Nephron progenitor cell (in vitro differentiated cells): ENCODE data around the gene FTO.

Experiments used
- DNase-seq: peaks from one replicate; pipeline ENCODE4 v3.0.0; 2021
- H3K27ac Mint-ChIP-seq: 2 replicates; pipeline ENCODE4 v1.8.0; 2021; ENCODE audit warnings: mild to moderate bottlenecking, moderate library complexity, mixed read lengths
- H3K27me3 Mint-ChIP-seq: 2 replicates; pipeline ENCODE4 v1.8.0; 2021; ENCODE audit warnings: mild to moderate bottlenecking, low read depth, mixed read lengths; ENCODE audit not compliant: poor library complexity
- H3K36me3 Mint-ChIP-seq: 2 replicates; pipeline ENCODE4 v1.8.0; 2021; ENCODE audit warnings: low read depth, mixed read lengths
- H3K4me1 Mint-ChIP-seq: 2 replicates; pipeline ENCODE4 v1.8.0; 2021; ENCODE audit warnings: mixed read lengths
- H3K4me3 Mint-ChIP-seq: 2 replicates; pipeline ENCODE4 v1.8.0; 2021; ENCODE audit warnings: mild to moderate bottlenecking, moderate library complexity, mixed read lengths
- H3K9me3 Mint-ChIP-seq: 2 replicates; pipeline ENCODE4 v1.8.0; 2021; ENCODE audit warnings: mild to moderate bottlenecking, moderate library complexity, mixed read lengths
- TF ChIP-seq, protein P1 (sequence below): fragments of 200-600 bp; sonication (generic); IDR thresholded peaks from 2 replicates; pipeline ENCODE4 v1.5.0; 2021; ENCODE audit warnings: antibody characterized with exemption

The FTO gene

DNA sequence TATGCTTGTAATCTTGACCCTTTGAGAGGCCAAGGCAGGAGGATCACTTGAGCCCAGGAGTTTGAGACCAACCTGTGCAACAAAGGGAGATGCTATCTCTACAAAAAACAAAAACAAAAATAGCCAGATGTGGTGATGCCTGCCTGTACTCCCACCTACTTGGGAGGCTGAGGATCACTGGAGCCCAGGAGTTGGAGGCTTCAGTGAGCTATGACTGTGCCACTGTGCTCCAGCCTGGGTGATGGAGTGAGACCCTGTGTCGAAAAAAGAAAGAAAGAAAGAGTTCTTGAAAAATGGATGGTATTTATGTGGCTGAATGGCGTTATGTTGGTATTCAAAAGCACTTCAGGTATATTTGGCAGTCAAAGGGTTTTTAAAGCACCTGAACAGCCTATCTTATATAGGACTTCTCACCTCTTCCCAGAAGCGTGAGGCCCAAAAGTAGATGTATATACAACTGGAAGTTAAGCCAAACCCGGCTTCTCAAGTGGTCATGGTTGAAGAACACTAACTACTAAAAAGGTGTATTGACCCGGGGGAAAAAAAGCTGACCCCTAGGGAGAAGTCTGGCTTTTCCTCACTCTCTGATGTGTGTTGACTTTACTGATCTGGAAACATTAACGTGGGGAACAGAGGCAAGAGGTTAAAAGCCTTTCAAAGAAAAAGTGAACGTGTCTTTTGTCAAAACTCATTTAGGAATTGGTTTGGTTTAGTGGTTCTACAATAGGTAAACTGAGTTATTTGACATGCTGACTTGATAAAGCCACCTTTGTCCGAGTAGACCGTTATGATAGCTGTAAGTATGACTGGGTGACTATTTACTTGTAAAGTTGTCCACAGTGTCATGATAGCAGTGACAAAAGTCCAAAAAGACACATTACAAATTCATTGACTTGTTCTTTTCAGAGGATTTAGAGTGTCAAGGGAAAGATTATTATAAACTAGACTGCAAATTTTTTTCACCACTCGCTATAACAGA lies 399.2 kb downstream of the FTO start:
- TF ChIP-seq, protein P1, sequence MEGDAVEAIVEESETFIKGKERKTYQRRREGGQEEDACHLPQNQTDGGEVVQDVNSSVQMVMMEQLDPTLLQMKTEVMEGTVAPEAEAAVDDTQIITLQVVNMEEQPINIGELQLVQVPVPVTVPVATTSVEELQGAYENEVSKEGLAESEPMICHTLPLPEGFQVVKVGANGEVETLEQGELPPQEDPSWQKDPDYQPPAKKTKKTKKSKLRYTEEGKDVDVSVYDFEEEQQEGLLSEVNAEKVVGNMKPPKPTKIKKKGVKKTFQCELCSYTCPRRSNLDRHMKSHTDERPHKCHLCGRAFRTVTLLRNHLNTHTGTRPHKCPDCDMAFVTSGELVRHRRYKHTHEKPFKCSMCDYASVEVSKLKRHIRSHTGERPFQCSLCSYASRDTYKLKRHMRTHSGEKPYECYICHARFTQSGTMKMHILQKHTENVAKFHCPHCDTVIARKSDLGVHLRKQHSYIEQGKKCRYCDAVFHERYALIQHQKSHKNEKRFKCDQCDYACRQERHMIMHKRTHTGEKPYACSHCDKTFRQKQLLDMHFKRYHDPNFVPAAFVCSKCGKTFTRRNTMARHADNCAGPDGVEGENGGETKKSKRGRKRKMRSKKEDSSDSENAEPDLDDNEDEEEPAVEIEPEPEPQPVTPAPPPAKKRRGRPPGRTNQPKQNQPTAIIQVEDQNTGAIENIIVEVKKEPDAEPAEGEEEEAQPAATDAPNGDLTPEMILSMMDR: no peak
- peaks cover 15% of the 10 kb centered on the region for H3K4me1 Mint-ChIP-seq
- H3K27ac Mint-ChIP-seq: peak overlapping the region; percentile 39
- DNase-seq: no peak
- H3K36me3 Mint-ChIP-seq: peaks cover 10% of the 10 kb centered on the region
- H3K9me3 Mint-ChIP-seq: peaks cover 10% of the 10 kb centered on the region
- no peak overlapping the region for H3K4me3 Mint-ChIP-seq
- no peaks in the 10 kb centered on the region for H3K27me3 Mint-ChIP-seq

DNA sequence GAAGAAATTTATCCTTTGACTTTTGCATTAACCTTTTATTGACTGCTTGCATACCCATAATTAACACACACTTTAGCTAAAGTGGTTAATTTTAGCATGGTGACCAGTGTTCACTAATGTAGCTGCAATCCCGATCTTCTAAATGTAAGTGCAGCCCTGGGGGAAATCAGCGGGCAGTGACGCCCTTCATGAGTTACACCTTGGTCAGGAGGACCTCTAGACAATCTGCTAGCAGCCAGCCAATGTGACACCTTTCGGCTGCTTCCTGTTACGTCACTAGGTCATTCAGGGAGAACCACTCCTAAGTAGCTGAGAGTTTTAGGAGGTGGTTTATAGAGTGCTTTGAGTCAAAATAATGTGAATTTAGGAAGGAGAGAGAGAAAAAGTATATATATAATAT lies 402.1 kb downstream of the FTO start:
- Mint-ChIP-seq H3K9me3 (peaks cover 10% of the 10 kb centered on the region), H3K4me3 (no peak overlapping the region), H3K27ac (no peak overlapping the region), H3K27me3 (no peaks in the 10 kb centered on the region), H3K36me3 (peaks cover 9% of the 10 kb centered on the region), H3K4me1 (peaks cover 15% of the 10 kb centered on the region)
- TF ChIP-seq, protein P1: no peak
- DNase-seq: no peak

DNA sequence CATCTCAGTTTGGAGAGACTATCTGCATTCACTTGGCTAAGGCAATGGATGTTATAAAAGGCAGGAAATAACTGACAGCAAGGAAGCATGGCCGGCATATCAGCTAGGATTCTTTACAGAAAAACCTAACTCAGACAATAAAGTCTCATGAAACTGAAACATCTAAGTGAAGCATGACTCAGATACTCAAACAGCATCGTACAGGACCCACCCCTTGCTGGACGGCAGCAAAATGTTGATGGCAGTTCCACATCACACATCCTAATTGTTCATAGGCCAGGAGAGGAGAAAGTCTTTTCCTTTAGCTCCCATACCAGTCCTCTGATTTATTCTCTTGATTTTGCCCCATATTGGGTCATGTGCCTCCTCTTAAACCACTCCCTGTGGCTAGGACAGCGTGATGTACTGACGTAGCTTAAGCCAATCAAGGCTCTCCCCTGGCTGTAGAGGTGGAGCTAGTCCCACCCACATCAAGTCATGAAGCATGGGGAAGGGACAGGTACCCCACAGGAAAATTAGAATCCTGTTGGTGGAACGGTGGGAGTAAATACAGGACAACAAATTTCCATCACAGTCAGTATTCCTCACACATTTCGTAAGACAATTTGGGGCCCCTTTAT lies 403.7 kb downstream of the FTO start:
- H3K4me3 Mint-ChIP-seq: no peak overlapping the region
- no peaks in the 10 kb centered on the region for H3K9me3 Mint-ChIP-seq
- H3K27me3 Mint-ChIP-seq: no peaks in the 10 kb centered on the region
- TF ChIP-seq, protein P1: no peak
- H3K27ac Mint-ChIP-seq: no peak overlapping the region
- DNase-seq: no peak
- peaks cover 16% of the 10 kb centered on the region for H3K36me3 Mint-ChIP-seq
- H3K4me1 Mint-ChIP-seq: peaks cover 14% of the 10 kb centered on the region

DNA sequence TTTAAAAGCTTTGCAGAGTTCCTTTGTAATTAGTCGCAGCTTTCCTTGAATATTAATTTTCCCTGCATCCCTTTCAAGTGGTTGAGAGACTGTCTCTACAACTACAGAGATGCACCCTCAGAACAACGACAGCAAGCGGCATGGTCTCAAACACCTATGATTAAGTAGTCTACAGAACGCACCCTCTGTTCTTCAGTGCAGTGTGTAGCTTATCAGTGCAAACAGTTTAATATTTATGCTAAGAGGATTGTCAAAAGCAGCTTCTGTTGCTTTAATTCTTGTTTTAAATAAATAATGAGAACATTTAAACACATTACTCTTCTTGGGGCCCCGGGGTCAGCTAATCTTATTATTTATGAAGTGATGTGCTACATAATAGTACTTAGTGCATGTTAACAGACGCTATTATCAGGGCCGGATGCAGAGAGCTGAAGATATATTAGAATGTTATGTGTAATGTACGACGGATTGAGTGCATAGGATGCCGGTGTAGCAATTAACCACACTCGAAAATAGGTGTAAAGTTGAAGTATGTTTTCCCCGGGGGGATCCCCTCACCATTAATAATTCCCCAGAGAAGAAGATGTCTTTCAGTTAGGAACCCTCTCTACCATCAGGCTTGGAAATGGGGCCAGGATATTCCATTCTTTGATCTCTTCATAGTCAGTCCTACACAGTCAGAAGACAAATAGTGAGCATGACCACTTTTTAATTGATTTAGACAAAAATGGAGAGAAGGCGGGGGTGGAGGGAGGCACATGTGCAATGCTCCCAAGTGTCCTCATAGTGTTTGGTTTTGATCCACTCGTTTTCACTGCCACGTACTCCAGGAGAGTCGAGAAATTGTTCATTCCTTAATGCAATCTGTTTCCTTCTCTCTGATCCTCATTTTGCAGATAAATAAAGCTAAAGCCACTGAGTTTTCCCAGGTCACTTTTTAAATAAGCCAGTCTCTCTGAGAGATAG lies 406.3 kb downstream of the FTO start:
- Mint-ChIP-seq H3K27me3 (no peaks in the 10 kb centered on the region), H3K27ac (no peak overlapping the region), H3K36me3 (peaks cover 38% of the 10 kb centered on the region), H3K4me3 (no peak overlapping the region), H3K9me3 (no peaks in the 10 kb centered on the region), H3K4me1 (peaks cover 4% of the 10 kb centered on the region)
- DNase-seq: no peak
- TF ChIP-seq, protein P1: no peak

- Mint-ChIP-seq H3K27me3 (peaks cover 6% of the 10 kb centered on the region), H3K4me1 (peaks cover 5% of the 10 kb centered on the region), H3K9me3 (no peaks in the 10 kb centered on the region), H3K36me3 (peaks cover 38% of the 10 kb centered on the region), H3K27ac (no peak overlapping the region), H3K4me3 (no peak overlapping the region)
- TF ChIP-seq, protein P1: no peak
- no peak for DNase-seq
Observed at GRCh38 chr16:54112451-54113206, 408.7 kb downstream of the FTO start.
